Measurements from ENCODE around the gene USH2A.

USH2A gene

DNA sequence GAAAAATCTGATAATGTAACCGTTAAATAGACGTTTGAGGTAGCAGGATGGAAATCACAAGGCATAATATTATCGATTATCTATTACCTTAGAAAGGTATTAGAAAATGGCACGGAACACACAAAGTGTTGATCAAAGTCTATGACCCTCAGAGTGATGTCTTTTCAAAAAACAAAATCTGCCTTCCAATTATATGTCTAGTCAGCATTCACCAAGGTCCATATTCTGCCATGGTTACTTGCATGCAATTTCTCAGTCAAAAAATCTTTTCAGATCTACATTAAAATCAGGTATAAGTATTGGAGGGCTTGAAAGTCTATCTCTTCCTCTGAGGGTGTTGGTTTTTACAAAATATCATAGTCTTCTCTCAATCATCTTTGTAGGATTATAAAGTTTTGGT lies 774.3 kb downstream of the USH2A start:
- no peak for DNase-seq (ENCODE audit: low read depth)
- no peak overlapping the region for H3K4me3 ChIP-seq (ENCODE audit: low read depth, low read length)

DNA sequence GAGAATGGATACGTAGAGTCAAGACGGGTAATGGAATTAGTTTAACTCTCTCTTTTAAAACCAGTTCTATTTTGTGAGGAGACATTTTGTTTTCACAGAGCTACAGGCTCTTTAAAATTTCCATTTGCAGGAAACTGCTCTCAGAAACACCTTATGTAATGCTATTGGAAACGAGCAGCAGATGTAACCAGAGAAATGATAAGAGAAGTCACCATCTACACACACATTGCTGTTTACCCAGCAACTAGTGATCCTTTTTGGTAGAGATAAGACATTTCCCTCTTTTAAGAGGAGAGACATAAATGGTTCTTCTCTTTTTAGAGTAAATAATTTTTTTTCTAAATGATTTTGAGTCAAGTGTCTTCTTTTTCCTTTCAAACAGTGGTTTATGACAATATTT lies 775.5 kb downstream of the USH2A start:
- no peak overlapping the region for H3K4me3 ChIP-seq (ENCODE audit: low read depth, low read length)
- no peak for DNase-seq (ENCODE audit: low read depth)

DNA sequence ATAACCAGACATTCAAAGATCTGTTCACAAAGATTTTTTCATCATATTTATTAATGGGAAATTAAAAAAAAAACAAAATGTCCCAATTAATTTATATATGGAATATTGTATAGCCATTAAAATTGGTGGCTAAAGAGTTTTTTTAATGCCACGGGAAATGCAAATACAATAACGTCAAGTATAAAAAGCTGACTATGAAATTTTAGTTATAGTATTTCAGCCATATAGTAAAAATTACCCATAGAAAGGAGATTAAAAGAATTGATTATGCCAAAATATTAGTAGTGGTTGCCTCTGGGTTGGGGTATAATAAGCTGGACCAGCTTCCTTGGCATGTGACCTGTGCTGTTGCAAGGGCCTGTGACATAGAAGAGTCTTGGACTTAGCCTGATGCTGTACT lies 777.4 kb downstream of the USH2A start:
- DNase-seq (ENCODE audit: low read depth) = no peak

DNA sequence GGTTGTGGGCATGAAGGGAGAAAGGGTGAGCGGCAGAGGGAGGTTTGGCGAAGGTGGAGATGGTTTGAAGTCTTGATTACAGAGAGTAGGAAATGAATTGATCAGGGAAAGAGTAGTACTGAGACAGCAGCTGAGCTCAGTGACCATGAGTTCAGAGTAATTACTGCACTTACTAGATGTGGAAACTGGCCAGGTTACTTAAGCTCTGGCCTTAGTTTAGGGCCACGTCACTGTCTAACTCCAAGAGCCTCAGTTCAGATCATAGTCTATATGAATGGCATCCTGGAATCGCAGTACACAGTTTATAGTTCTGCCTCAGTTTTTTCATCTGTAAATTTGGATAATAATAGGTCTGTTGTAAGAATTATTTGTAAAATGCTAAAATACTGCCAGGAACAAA lies 778.1 kb downstream of the USH2A start:
- no peak overlapping the region for H3K4me3 ChIP-seq (ENCODE audit: low read depth, low read length)
- no peak for DNase-seq (ENCODE audit: low read depth)

More for the DNA sequence above, 777.4 kb downstream of the USH2A start:
- H3K4me3 ChIP-seq (ENCODE audit: low read depth, low read length) = no peak overlapping the region

DNA sequence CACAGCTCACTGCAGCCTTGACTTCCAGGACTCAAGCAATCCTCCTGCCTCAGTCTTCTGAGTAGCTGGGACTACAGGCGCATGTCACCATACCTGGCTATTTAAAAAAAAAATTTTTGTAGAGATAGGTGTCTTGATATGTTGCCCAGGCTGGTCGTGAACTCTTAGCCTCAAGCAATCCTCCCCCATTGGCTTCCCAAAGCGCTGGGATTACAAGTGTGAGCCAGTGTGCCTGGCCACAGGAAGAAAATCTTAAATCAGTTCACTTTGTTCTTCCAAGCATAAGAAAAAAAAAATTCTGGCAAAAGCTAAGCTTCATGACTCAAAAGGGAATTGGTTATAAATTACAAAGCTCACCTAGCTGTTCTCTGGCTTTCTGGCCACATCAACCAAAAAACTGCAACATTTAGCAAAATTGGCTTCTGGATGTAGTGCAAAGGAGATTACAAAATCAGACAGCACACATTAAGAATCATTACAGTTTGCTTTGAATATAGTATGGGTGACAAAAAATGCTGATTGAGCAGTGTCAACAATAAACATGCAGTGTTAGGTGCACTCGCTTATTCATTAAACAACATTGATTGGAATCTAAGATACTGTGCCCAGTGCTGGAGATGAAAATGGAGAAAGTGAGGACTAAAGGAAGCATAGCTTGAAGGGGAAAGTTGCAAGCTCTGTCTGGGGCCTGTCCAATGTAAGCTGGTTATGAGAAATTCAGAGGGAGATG lies 779.5 kb downstream of the USH2A start:
- no peak for DNase-seq (ENCODE audit: low read depth)
- no peak overlapping the region for H3K4me3 ChIP-seq (ENCODE audit: low read depth, low read length)

DNA sequence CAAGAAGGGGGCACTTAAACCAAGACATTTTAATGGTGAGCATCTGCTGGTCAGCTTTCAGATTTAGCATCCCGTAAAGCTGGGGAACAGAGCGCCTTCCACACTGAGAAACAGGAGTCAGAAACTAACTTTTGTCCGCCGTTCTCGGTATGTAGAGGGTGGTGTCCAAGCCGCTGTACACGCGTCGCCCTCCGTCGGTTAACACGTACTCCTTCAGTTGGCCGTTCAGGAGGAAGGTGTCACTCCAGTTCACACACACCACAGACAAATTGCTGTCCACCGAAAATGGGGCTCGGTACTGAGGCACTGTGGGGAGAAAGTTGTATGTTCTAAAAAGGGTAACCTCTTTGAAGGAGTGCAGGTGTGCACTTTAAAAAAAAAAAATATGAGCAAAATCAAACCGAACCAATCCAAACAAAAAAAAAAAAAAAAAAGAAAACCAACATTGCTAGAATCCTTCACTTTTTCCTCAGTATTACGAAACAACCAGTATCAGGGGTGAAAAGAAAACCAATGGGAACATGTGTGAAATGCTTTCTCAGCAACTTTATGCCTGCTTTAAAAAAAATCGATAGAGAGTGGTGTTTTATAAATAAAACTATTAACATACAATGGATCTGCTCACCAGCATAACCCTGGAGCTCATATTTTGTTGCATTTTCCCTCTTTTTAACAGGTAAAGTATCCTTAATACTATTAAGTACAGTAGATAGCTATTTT lies 782.7 kb downstream of the USH2A start:
- DNase-seq (ENCODE audit: low read depth) = no peak
- H3K4me3 ChIP-seq (ENCODE audit: low read depth, low read length) = no peak overlapping the region

DNA sequence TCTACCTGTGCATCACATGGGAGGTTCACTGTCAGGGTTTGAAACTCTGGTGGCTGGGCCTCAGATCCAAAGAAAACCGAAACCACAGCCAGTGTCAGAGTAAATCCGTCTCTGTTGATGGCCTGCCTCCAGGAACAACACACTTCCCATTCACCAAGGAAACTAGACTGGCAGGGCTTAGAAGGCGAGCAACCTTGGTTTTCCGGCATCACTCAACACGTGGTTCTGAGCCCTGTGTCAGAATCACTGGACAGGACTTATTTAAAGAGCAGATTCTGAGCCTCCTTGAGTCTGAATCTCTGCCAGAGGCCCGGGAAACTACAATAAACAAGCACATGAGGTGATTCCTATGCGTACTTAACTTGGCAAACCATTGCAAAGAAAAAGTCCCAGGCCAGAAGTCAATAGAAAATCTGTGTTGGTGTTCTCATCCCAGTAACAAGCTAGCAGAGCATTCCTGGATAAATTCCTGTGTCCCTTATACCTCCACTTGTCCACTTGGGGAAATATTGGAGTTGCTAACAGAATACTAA lies 786.1 kb downstream of the USH2A start:
- H3K4me3 ChIP-seq (ENCODE audit: low read depth, low read length) = peak overlapping the region; percentile 13
- DNase-seq (ENCODE audit: low read depth) = peak; percentile 80

DNA sequence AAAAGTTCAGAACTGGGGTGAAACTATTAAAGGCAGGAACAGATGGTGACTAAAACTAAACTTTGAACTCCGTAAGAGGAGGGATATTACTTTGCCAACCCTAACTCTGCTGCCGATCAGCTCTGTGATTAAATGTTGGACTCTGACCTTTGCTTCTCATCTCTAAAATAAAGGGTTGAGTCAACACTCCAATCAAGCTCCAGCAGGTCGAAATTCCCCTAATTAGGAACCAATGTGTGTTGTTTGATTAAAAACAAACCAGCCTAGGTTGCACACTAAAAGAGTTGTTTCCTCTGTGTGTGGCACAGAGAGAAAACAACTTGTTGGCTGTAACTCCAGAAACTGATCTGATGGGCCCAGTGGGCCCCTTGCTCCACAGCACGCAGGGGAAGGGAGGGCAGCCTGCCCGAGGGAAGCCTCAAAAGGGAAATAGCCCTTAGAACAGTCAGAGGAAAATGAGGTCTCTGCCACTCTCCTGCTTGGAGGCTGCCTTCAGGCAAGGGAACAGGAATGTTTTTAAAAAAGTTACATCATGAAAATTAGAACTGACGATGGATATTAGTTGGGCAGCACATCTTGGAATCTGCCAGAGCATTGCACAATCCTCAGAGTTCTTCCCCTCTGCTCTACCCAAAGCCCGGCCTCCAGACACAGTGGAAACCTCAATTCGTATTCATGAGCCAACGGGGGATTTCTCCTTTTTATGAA lies 786.8 kb downstream of the USH2A start:
- peak overlapping the region; percentile 13 for H3K4me3 ChIP-seq (ENCODE audit: low read depth, low read length)
- DNase-seq (ENCODE audit: low read depth) = peak; percentile 78

DNA sequence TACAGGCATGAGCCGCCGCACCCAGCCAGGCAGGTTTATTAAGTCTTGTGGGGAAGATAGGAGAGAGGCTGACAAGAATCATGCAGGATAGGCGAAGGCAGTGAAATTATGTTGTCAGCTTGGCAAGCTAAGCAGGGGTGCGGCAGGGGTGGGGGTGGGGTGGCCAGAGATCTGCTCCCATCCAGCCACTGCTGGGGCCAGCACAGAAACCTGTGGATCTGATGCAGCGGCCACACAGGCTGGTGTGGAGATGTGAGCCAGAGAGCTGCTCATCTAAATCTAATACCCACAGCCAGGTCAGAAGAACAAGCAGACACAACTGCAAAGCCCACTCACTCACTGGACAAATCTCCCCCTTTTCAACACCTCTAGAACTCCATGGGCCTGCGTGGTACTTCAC lies 787.4 kb downstream of the USH2A start:
- no peak for DNase-seq (ENCODE audit: low read depth)
- no peak overlapping the region for H3K4me3 ChIP-seq (ENCODE audit: low read depth, low read length)

DNA sequence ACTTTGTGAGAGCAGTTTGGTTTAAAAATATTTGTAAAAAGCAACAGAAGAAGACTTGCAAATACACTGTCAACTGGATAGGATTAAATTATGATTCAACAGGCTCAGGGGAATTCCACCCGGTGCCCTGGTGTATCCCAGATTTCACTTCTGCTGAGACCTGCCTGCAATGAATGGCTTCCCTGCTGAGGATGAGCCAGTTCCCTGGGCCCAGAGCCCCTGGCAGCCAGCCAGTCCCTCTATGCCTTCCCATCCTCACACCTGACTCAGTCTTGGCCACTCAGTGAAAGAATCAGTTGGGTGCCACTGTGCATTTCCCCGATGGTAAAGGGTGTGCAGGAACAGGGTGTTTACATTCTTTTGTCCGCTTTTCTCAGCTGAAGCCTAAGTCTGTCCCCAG lies 791.8 kb downstream of the USH2A start:
- H3K4me3 ChIP-seq (ENCODE audit: low read depth, low read length) = no peak overlapping the region
- DNase-seq (ENCODE audit: low read depth) = no peak

DNA sequence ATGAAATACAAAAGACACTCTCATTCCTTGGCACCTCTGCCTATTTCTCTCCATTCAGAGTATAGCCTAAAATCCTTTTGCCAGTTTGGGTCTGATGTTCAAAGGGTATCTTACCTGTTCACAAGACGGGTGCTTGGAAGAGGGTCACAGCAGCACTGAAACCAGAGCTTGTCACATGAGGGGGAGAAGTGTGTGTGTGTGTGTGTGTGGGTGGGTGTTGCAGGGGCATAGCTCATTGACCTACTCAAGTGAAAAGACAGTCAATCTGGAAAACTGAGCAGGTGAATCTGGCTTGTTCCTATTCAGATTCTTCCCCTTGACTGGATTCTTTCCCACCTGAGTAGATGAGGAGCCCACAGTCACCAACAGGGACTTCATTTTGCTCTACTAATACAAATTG lies 792.2 kb downstream of the USH2A start:
- no peak for DNase-seq (ENCODE audit: low read depth)
- H3K4me3 ChIP-seq (ENCODE audit: low read depth, low read length) = no peak overlapping the region

DNA sequence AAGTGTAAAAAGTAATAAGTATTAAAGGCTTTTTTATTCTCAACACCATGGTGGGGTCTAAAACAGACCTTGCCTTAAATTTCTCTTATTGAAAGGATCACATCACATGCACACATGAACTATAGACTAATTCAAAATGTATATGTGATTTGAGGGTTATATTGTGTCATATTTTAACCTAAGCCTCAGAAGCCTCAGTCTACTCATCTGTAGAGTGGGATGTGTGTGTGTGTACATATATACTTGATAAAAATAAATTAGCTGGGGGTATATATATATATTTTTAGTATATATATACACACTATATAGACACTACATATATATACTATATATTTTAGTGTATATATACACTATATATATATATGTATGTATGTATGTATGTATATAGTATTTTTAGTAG lies 797.3 kb downstream of the USH2A start:
- no peak for DNase-seq (ENCODE audit: low read depth)
- H3K4me3 ChIP-seq (ENCODE audit: low read depth, low read length) = no peak overlapping the region

DNA sequence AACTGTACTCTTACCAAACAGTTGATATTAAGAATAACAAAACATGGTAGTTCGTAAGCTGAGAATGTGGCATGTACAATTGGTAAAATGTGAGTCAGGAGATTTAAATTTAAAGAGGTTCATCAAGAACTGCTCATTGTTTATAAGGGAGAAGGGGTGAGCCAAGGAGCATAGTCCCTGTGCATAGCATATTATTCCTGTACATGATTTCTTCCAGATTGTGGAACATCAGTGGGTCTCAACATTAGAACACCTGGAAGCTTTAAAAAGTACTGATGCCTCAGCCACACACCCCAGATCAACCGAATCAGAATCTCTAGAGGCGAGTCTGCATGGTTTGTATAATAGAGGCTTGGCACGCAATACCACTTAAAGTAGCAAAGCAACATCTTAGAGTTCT lies 800.1 kb downstream of the USH2A start:
- no peak overlapping the region for H3K4me3 ChIP-seq (ENCODE audit: low read depth, low read length)
- no peak for DNase-seq (ENCODE audit: low read depth)

DNA sequence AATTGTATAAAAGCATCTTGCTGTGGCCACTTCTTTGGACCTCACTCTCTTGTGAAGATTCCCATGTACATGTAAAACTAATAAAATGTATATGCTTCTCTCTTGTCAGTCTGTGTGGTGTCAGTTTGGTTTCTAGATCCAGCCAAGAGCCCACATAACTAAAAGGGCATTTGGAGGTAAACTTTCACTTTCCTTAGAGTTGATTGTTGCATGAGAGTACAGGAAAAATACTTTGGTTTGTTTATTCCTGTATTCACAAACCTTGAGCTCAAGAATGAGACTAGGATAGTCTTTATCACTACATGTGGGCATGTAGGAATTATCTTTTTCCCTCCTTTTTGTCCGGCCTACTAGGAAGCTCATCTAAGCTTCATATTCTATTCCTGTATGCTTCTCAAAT lies 805.3 kb downstream of the USH2A start:
- H3K4me3 ChIP-seq (ENCODE audit: low read depth, low read length) = no peak overlapping the region
- no peak for DNase-seq (ENCODE audit: low read depth)

DNA sequence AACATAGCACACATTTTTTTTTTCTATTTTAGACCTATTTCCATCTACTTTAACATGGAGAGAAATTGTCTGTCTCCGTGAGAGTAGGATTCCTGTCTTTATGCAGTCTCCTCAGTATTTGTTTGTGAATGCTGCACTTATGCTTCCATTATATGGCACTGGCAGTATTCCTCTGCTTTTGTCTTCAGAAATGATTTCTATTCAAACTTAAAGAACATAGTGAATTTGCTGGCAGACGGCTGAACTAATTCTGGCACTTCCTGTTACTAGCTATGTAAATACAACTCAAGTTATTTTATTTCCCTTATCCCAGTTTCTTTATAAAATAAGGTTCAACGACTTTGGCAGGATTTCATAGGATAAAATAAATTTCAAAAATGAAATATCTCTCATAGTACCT lies 810.9 kb downstream of the USH2A start:
- no peak overlapping the region for H3K4me3 ChIP-seq (ENCODE audit: low read depth, low read length)
- no peak for DNase-seq (ENCODE audit: low read depth)

DNA sequence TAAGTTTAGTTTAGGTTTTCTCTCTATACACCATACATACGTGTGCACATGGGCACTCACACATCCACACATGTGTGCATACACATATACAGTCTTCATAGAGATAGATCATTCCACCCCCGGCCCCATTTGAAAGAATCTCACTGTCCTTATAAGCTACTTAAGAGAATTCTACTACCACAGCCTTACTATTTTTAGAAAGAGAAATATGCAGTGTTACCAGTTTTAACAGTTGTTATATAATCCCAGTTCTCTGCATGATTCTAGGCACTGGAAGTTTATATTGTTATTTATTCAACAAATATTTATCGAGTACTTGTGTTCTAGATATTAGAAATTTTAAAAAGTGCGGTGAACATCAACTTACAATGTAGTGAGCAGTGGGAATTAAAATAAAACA lies 814.6 kb downstream of the USH2A start:
- no peak overlapping the region for H3K4me3 ChIP-seq (ENCODE audit: low read depth, low read length)
- no peak for DNase-seq (ENCODE audit: low read depth)

DNA sequence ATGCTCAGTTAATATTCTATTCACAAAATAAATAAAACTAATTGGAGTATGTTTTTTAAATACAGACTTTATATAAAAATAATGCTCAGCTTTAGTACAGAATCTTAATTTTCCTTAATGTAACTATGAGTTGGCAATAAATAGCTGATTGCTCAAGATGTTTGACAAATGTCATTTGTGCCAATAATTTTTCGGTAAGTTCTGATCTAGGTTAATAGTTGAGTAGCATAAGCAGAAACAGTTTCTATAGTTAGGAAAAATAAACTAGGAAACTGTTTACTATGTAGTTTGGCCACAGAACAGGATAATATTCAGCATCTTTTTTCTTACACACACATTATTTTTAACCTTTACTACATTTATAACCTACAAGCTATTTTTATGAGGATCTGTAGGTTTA lies 815.8 kb downstream of the USH2A start:
- no peak for DNase-seq (ENCODE audit: low read depth)
- H3K4me3 ChIP-seq (ENCODE audit: low read depth, low read length) = no peak overlapping the region

DNA sequence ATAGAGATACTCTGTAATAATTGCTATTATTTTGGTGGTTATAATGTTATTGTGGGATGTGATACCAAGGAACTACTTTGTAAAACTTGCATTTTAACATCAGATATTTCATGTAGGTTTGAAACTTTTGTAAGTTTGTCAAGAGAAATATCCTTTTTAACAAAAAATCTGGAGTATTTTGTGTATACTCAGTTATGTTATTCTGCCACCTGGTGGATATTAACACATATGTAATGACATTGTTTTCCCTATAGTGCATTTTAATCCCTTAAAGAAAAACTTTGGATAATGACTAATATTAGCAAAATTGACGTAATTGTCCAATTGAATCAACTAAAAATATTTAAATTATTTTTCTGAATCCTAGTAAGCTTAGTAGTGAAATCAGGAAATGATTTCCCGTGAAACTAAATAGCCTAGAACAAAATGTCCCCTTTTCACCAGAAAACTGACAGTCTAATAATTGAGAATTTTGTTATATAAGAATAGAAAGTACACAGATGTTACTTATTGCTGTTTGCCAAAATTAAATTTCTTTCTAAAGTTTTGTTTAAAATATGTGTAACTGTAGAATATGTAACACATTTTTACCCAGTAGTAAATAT lies 816.6 kb downstream of the USH2A start:
- no peak for DNase-seq (ENCODE audit: low read depth)
- no peak overlapping the region for H3K4me3 ChIP-seq (ENCODE audit: low read depth, low read length)

DNA sequence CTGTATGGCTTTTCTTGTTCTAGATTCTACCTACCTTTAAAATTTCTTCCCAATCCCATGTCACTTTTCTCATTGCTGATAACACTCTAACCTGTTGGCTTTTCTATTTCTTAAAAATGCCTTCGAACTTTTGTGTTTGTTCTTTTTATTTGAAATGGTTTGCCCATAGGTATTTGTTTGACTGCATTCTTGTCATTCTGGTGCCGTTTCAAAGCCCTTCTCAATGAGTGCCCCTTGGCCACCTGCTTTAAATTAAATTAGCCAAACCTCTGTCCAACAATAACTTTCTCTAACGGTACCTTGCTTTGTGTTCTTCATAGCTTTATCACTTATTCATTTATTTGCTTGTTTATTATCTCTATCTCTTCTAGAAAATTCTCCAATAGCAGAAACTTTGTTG lies 817.2 kb downstream of the USH2A start:
- H3K4me3 ChIP-seq (ENCODE audit: low read depth, low read length) = no peak overlapping the region
- DNase-seq (ENCODE audit: low read depth) = no peak

DNA sequence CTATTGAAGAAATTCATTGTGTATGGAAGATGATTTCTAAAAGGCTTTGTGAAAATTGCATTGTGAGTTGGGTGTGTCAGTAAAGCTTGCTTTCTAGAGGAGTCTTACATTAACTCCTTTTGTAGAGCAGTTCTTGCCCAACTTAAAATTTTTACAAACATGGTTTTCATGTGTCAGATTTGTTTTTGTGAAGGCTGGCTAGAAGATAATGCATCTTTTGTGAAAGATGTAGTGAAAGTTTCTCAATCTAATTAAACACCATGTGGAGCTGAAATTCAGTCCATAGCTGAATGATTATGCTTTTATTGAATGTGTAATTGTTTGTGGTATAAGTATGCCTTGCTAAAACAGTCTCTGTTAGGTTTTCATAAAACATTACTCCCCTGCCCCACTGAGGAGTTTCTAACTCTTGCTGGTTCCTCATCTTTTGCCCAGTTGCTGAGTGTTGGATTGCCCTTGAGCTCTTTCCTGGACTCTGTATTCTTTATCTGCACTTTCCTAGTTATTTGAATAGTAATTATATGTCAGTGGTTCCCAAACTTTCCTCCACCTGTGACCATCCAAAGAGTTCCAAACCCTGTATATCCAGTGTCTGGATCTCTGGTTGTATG lies 818.1 kb downstream of the USH2A start:
- no peak for DNase-seq (ENCODE audit: low read depth)
- no peak overlapping the region for H3K4me3 ChIP-seq (ENCODE audit: low read depth, low read length)

Data from skeletal muscle cell (primary cell).